H1 (cell line): ENCODE data around the gene ACRV1. TPM values are rescaled to one million over a fixed set of nuclear protein-coding genes. Genes with fewer than 3 reads are reported as not detected.

Experiments
- CBX8 ChIP-seq: fragments of 300-800, 300-1000 bp; sonication (generic); IDR thresholded peaks from 2 replicates; pipeline ENCODE4 v1.7.1; 2016; ENCODE audit warnings: low read depth, low read length, borderline replicate concordance
- CREB1 ChIP-seq: IDR thresholded peaks from 2 replicates; pipeline ENCODE4 v1.6.1; 2012; ENCODE audit warnings: inconsistent platforms
- KDM5A ChIP-seq: fragments of 200-600 bp; IDR thresholded peaks from 2 replicates; pipeline ENCODE4 v1.7.1; 2012; ENCODE audit warnings: mild to moderate bottlenecking, low read length, inconsistent platforms, mixed read lengths
- RAD21 ChIP-seq, 2 experiments: IDR thresholded peaks in 1 of 2; conservative IDR thresholded peaks in 1 of 2; 2 replicates each; pipeline ENCODE4 v1.6.1; 2011; ENCODE audit warnings: low read depth in 2 of 2, low read length in 2 of 2, improper control_type of control experiment in 1 of 2, inconsistent platforms in 1 of 2, mild to moderate bottlenecking in 1 of 2, moderate library complexity in 1 of 2
- RFX5 ChIP-seq: IDR thresholded peaks from 2 replicates; pipeline ENCODE4 v1.6.1; 2011; ENCODE audit warnings: low read depth, low read length, improper control_type of control experiment, borderline replicate concordance
- RNF2 ChIP-seq: fragments of 200-900, 300-1000 bp; sonication (generic); IDR thresholded peaks from 2 replicates; pipeline ENCODE4 v1.7.1; 2016; ENCODE audit warnings: borderline replicate concordance, low read depth, mild to moderate bottlenecking, antibody characterized with exemption, low read length; ENCODE audit not compliant: poor library complexity, severe bottlenecking; ENCODE audit errors: missing control alignments
- SP2 ChIP-seq: IDR thresholded peaks from 2 replicates; pipeline ENCODE4 v1.6.1; 2012; ENCODE audit warnings: mild to moderate bottlenecking, low read length, inconsistent platforms
- TAF1 ChIP-seq: IDR thresholded peaks from 2 replicates; pipeline ENCODE4 v1.6.1; 2011; ENCODE audit warnings: mild to moderate bottlenecking, low read depth, low read length
- TCF12 ChIP-seq: IDR thresholded peaks from 2 replicates; pipeline ENCODE4 v1.6.1; 2011; ENCODE audit warnings: low read depth, mild to moderate bottlenecking, low read length
- polyA plus RNA-seq, 7 experiments: library from polyadenylated mRNA; depleted of rRNA in 3 of 7; stranded (reverse) in 5 of 7; unstranded in 2 of 7; fragments of >200 nt in 5 of 7; fragments of 200-250 nt in 2 of 7; gene quantifications; 1 replicate in 5 of 7; 2 replicates in 1 of 7; 4 replicates in 1 of 7; pipeline versions ENCODE4 v1.2.1 to v1.2.3, GENCODE V29; 2011 to 2013; ENCODE audit warnings: missing spikeins in 2 of 7, mixed read lengths in 2 of 7
- total RNA-seq: library from RNA; stranded (reverse); fragmentation: NEBNext Ultra II Directional; extraction: Animal tissue kit (Norgen Biotek cat#: 25700); gene quantifications from 2 replicates; pipeline ENCODE4 v1.2.1, GENCODE V29; 2021
- TF ChIP-seq, protein P1 (sequence below): fragments of 300-600 bp; sonication (generic); IDR thresholded peaks from 2 replicates; pipeline ENCODE4 v1.7.1; 2012; ENCODE audit warnings: low read length, moderate library complexity, mild to moderate bottlenecking, inconsistent platforms; ENCODE audit not compliant: insufficient replicate concordance

Gene ACRV1
- total and polyA plus RNA-seq, 2 of the 8 experiments (the other 6 are each of a cell fraction or from before 2014, with no cell fraction given): 0.06 TPM; not detected in 1

DNA sequence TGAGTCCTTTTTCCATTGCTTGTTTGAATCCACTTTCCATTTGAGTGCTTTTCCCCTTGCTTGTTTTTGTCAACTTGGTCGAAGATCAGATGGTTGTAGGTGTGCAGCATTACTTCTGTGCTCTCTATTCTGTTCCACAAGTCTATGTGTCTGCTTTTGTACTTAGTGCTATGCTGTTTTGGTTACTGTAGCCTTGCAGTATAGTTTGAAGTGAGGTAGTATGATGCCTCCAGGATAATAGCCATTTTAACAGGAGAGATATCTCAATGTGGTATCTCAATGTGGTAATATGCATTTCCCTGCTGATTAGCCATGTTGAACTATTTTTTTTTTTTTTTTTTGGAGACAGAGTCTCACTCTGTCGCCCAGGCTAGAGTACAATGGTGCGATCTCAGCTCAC, 16.7 kb downstream of the ACRV1 start (continued):
- TF ChIP-seq, protein P1, sequence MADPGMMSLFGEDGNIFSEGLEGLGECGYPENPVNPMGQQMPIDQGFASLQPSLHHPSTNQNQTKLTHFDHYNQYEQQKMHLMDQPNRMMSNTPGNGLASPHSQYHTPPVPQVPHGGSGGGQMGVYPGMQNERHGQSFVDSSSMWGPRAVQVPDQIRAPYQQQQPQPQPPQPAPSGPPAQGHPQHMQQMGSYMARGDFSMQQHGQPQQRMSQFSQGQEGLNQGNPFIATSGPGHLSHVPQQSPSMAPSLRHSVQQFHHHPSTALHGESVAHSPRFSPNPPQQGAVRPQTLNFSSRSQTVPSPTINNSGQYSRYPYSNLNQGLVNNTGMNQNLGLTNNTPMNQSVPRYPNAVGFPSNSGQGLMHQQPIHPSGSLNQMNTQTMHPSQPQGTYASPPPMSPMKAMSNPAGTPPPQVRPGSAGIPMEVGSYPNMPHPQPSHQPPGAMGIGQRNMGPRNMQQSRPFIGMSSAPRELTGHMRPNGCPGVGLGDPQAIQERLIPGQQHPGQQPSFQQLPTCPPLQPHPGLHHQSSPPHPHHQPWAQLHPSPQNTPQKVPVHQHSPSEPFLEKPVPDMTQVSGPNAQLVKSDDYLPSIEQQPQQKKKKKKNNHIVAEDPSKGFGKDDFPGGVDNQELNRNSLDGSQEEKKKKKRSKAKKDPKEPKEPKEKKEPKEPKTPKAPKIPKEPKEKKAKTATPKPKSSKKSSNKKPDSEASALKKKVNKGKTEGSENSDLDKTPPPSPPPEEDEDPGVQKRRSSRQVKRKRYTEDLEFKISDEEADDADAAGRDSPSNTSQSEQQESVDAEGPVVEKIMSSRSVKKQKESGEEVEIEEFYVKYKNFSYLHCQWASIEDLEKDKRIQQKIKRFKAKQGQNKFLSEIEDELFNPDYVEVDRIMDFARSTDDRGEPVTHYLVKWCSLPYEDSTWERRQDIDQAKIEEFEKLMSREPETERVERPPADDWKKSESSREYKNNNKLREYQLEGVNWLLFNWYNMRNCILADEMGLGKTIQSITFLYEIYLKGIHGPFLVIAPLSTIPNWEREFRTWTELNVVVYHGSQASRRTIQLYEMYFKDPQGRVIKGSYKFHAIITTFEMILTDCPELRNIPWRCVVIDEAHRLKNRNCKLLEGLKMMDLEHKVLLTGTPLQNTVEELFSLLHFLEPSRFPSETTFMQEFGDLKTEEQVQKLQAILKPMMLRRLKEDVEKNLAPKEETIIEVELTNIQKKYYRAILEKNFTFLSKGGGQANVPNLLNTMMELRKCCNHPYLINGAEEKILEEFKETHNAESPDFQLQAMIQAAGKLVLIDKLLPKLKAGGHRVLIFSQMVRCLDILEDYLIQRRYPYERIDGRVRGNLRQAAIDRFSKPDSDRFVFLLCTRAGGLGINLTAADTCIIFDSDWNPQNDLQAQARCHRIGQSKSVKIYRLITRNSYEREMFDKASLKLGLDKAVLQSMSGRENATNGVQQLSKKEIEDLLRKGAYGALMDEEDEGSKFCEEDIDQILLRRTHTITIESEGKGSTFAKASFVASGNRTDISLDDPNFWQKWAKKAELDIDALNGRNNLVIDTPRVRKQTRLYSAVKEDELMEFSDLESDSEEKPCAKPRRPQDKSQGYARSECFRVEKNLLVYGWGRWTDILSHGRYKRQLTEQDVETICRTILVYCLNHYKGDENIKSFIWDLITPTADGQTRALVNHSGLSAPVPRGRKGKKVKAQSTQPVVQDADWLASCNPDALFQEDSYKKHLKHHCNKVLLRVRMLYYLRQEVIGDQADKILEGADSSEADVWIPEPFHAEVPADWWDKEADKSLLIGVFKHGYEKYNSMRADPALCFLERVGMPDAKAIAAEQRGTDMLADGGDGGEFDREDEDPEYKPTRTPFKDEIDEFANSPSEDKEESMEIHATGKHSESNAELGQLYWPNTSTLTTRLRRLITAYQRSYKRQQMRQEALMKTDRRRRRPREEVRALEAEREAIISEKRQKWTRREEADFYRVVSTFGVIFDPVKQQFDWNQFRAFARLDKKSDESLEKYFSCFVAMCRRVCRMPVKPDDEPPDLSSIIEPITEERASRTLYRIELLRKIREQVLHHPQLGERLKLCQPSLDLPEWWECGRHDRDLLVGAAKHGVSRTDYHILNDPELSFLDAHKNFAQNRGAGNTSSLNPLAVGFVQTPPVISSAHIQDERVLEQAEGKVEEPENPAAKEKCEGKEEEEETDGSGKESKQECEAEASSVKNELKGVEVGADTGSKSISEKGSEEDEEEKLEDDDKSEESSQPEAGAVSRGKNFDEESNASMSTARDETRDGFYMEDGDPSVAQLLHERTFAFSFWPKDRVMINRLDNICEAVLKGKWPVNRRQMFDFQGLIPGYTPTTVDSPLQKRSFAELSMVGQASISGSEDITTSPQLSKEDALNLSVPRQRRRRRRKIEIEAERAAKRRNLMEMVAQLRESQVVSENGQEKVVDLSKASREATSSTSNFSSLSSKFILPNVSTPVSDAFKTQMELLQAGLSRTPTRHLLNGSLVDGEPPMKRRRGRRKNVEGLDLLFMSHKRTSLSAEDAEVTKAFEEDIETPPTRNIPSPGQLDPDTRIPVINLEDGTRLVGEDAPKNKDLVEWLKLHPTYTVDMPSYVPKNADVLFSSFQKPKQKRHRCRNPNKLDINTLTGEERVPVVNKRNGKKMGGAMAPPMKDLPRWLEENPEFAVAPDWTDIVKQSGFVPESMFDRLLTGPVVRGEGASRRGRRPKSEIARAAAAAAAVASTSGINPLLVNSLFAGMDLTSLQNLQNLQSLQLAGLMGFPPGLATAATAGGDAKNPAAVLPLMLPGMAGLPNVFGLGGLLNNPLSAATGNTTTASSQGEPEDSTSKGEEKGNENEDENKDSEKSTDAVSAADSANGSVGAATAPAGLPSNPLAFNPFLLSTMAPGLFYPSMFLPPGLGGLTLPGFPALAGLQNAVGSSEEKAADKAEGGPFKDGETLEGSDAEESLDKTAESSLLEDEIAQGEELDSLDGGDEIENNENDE: no peak
- TF ChIP-seq SP2: no peak
- TF ChIP-seq RNF2: no peak
- no peak for TF ChIP-seq CBX8
- TF ChIP-seq RAD21 (IDR thresholded peaks at IDR 0.05 in 1 of 2, conservative IDR thresholded peaks at IDR 0.05 in 1 of 2; ENCODE audit: low read depth in 2 of 2, low read length in 2 of 2): no peak
- TF ChIP-seq KDM5A: no peak
- TF ChIP-seq TCF12: no peak
- no peak for TF ChIP-seq TAF1
- TF ChIP-seq CREB1: no peak
- no peak for TF ChIP-seq RFX5
